Activated effector memory CD4-positive, alpha-beta T cell treated with Interleukin-2 at 50 U/mL for 16 hours (primary cell): Measurements from ENCODE around the gene TMPRSS2.
"Not testable (repeated sequence)": the region's sequence is repeated elsewhere in the genome, so short reads cannot be mapped to it uniquely, and the experiment has no call there.

Source experiments
- DNase-seq: peaks from one replicate; pipeline ENCODE4 v3.0.0-alpha.2; 2020

Gene TMPRSS2

GRCh38 chr21:41425588-41425953, 82.4 kb downstream of the TMPRSS2 start:
- no peak for DNase-seq

GRCh38 chr21:41423305-41423636, 84.7 kb downstream of the TMPRSS2 start:
- not testable (repeated sequence) for DNase-seq

DNA sequence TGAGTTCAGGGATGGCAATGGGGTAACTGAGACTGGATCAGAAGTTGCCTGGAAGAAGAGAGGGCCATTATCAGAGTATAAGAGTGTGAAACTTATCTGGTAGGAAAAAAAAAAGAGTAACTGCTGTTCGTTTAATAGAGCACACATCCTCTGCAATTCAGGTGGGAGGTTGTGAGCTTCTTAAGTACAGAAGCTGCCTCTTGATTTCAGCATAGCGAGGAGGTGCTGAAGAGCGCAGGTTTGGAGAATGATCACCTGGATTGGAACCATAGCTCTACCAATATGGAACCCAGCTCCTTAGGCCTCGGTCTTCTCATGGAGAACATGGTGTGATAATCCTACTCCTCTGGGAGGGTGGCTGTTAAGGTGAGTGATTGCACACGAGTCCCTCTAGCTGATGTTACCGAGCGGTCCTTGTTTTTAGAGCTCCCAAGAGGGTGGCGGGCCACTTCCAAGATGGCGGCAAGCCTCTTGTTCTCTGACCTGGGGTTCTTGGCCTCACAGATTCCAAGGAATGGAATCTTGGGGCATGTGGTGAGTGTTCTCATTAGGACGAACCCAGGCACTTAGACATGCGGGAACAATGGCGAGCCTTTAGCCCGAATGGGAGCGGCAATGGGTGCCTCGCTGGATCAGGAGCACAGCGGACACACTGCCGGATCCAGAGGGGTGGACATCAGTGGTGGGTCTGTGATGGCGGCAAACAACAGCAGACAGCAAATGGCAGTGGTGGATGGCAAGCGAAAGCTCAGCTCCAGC, 85.2 kb downstream of the TMPRSS2 start:
- DNase-seq, result no peak

- not testable (repeated sequence) for DNase-seq
Observed at GRCh38 chr21:41420998-41421397, 87.0 kb downstream of the TMPRSS2 start.

DNA sequence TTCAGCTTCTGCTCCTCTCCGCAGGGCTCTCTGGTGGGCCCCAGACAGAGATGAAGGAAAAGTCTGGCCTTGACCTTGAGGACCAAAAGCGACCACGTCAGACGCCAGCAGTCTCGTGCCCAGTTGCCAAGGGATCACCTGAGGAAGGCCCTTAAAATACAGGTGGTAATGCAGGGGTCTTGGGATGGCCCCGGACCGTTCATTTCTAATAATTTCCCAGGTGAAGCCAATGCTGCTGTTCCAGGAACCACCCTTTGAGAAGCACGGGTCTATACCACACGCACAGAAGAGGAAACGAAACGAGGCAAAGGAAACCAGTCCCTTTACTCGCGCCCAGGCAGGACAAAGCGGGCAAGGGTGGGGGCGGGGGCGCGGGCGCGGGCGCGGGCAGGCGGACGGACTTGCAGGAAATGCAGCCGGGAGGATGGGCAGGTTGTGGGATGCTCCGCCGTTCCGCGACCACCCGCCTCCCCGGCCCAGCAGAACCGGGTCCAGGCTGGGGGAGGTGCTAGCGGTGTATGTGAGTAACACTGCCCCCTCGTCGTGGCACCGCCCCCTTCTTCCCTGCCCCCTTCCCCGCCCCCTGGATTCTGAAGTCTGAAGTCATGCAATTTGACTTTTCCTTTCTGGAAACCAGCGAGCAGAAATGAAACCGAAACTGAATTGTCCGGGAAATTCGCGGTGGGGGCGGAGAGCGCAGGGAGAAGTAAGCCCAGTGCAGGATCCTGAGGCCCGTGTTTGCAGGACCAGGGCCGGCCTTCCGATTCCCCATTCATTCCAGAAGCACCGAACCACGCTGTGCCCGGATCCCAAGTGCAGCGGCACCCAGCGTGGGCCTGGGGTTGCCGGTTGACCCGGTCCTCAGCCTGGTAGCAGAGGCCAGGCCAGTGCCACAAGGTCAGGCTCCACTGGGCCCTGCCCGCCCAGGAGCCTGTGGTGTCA, 87.8 kb downstream of the TMPRSS2 start:
- DNase-seq, result peak; percentile 38

DNA sequence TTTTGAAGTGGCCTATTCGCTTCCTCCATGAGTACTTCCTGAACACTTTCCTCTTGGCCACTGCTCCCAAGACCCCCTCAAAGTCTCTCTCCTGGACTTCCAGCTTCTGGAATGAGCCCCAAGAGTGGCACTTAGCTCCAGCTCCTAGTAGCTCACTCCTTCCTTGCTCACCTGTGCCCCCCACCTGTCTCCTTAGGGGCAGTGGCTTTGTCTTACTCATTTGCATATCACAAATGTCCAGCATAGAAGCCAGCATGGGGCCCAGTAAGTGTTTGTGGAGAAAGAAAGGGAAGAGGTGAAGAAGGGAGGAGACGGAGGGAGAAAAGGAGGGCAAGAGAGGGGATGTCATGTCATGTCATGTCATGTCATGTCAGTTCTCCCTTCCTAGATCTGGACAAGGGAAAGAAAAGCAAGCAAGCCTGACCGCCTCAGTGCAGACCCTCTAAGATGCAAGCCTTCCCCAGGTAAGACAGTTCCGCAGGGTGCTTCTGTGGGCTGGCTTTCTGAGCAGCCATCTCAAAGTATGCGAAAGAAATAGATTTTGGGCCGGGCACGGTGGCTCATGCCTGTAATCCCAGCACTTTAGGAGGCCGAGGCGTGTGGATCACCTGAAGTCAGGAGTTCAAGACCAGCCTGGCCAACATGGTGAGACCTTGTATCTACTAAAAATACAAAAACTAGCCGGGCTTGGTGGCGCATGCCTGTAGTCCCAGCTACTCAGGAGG, 88.8 kb downstream of the TMPRSS2 start:
- DNase-seq, result no peak

DNA sequence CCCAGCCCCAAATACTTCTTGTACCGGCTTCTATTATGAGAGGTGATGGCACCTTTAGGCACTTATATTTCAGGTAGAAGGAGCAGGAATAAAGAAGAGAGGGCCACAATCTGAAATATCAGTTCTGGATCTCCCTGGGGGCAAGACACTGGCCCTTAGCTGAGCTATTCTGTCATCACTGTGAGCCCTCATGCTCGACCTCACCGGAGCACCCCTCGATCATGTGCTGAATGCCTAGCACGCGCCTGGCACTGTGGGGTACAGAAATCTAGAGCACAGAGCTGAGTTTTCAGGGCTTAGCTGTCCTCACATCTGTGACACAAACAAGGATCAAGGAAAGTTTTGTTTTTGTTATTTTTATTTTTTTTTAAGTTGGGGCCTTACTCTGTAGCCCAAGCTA, 89.6 kb downstream of the TMPRSS2 start:
- no peak for DNase-seq

DNA sequence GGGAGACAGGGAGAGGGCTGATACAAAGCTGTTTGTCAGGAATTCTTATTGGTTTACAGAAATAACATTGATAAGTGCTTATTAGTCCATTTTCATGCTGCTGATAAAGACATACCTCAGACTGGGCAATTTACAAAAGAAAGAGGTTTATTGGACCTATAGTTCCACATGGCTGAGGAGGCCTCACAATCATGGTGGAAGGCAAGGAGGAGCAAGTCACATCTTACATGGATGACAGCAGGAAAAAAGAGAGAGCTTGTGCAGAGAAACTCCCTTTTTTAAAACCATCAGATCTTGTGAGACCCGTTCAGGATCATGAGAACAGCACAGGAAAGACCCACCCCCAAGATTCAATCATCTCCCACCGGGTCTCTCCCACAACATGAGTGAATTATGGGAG, 90.5 kb downstream of the TMPRSS2 start:
- DNase-seq, result not testable (repeated sequence)
